Uterus (tissue), 4 donors: ENCODE results near the gene ESPL1. TPM values are rescaled to one million over a fixed set of nuclear protein-coding genes. Genes with fewer than 3 reads are reported as not detected.

Experiments used
- DNase-seq, 2 donors: peaks; one replicate each; pipeline ENCODE4 v3.0.0-alpha.2; 2019 to 2020
- H3K27ac ChIP-seq, 2 donors: fragments of 200-600 bp; sonication (generic); 1 replicate in 1 of 2; 2 replicates in 1 of 2; pipeline ENCODE4 v1.5.1; 2016 to 2018
- H3K27me3 ChIP-seq, 2 donors: fragments of 200-600 bp; sonication (generic); one replicate each; pipeline ENCODE4 v1.5.1; 2018 to 2019; ENCODE audit warnings: control low read depth in 1 of 2
- H3K36me3 ChIP-seq, 2 donors: fragments of 200-600 bp; sonication (generic); one replicate each; pipeline ENCODE4 v1.5.1; 2019; ENCODE audit warnings: control low read depth in 1 of 2
- H3K4me1 ChIP-seq, 2 donors: fragments of 200-600 bp; sonication (generic); one replicate each; pipeline ENCODE4 v1.5.1; 2018 to 2019; ENCODE audit warnings: control low read depth in 1 of 2
- H3K4me3 ChIP-seq, 2 donors: fragments of 200-600 bp; sonication (generic); 1 replicate in 1 of 2; 2 replicates in 1 of 2; pipeline ENCODE4 v1.5.1; 2018 to 2019; ENCODE audit warnings: mild to moderate bottlenecking in 1 of 2
- H3K9me3 ChIP-seq, 2 donors: fragments of 200-600 bp; sonication (generic); one replicate each; pipeline ENCODE4 v1.5.1; 2019; ENCODE audit warnings: control low read depth in 1 of 2
- POLR2A ChIP-seq, 2 donors: fragments of 450-650 bp; IDR thresholded peaks; one replicate each; pipeline ENCODE4 v1.6.1; 2016; ENCODE audit warnings: antibody characterized with exemption in 2 of 2, mild to moderate bottlenecking in 1 of 2, moderate library complexity in 1 of 2
- intact Hi-C: fragments of 100-400 bp; cut with DNase I; formaldehyde crosslinking; loops from one replicate; pipeline ENCODE4 v1.15.1; 2023; ENCODE audit warnings: low total_unique reads
- total RNA-seq, 4 donors: library from RNA; depleted of rRNA in 3 of 4; stranded (reverse); fragments of >200 nt in 3 of 4; gene quantifications; one replicate each; pipeline versions ENCODE4 v1.1.0 to v1.2.4, GENCODE V29; 2014 to 2023
- TF ChIP-seq, protein P1 (sequence below), 4 experiments: fragments of 200-600 bp in 2 of 4; fragments of 450-650 bp in 2 of 4; sonication (generic) in 2 of 4; IDR thresholded peaks; one replicate each; pipeline ENCODE4 v1.5.1; 2016 to 2019; ENCODE audit warnings: antibody characterized with exemption in 4 of 4, mild to moderate bottlenecking in 2 of 4, moderate library complexity in 1 of 4
- donor health status: DM: yes; HTN: yes; CAD: no.

Gene ESPL1
- total RNA-seq, 4 donors from 2014 or later: 0.12 to 4.5 TPM; not detected in 2

DNA sequence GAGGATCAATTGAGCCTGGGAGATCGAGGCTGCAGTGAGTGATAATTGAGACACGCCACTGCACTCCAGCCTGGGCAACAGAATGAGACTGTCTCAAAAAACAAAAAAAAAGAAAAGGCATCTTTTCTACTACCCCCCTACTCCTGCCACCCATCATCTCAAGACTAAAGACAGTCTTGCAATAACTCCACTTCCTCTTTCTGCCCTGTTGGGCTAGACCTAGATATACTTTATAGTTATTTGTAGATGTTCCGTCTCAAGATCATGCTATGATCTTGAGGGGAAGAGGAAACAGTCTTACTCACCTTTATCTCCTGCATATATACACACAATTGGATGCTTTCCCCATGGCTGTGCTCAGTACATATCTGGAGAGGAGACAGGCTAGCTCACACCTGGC, 12.1 kb upstream of the ESPL1 start:
- Histone ChIP-seq H3K9me3 (no peaks in the 10 kb centered on the region), H3K4me3 (no peak overlapping the region), H3K36me3 (no peaks in the 10 kb centered on the region), H3K27me3 (no peaks in the 10 kb centered on the region), H3K4me1 (peaks cover 0 to 17% of the 10 kb centered on the region in 2 donors), H3K27ac (no peak overlapping the region)
- intact Hi-C loops: no loop called here
- DNase-seq: no peak
- TF ChIP-seq, protein P1, sequence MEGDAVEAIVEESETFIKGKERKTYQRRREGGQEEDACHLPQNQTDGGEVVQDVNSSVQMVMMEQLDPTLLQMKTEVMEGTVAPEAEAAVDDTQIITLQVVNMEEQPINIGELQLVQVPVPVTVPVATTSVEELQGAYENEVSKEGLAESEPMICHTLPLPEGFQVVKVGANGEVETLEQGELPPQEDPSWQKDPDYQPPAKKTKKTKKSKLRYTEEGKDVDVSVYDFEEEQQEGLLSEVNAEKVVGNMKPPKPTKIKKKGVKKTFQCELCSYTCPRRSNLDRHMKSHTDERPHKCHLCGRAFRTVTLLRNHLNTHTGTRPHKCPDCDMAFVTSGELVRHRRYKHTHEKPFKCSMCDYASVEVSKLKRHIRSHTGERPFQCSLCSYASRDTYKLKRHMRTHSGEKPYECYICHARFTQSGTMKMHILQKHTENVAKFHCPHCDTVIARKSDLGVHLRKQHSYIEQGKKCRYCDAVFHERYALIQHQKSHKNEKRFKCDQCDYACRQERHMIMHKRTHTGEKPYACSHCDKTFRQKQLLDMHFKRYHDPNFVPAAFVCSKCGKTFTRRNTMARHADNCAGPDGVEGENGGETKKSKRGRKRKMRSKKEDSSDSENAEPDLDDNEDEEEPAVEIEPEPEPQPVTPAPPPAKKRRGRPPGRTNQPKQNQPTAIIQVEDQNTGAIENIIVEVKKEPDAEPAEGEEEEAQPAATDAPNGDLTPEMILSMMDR (IDR thresholded peaks at IDR 0.05): no peak
- no peak for TF ChIP-seq POLR2A (IDR thresholded peaks at IDR 0.05)

DNA sequence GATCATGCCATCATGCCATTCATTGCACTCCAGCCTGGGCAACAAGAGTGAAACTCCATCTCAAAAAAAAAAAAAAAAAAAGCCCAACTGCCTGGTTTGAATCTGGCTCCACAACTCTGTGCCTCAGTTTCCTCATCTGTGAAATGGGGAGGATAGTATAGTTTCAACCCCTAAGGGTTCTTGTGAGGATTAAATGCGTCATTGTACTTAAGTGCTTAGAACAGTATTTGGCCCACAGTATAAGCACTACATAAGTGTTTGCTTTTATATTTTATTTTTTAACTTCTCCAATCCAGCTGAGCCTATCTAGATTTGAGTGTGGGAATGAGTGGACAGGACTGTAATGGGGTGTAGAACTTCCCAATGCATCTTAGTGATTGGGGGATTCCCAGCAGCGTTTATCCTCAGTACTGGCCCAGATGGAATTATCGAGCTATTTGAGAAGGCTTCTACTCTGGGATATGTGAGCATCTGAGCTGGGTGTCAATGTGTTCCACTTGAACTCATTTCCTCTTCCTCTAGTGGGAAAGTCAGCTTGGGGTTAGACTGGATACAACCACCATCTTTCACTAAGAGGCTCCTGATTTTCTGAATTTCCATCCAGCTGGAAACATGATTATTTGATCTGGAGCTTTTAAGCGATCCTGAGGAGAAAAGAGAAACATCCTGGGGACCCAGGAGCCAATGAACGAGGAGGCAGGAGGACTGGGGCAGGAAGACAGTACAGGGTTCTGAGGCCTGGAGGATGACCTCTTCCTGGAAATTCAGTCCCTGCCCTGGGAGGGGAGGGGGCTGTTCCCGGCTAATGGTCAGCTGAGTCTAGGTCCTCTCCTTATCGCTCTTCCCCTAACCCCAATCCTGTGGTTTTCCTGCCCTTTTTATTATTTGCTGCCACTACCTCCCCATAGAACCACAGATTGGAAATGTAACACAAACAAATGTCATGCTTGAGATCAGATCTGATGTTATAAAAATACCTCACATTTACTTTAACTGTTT, 9.3 kb upstream of the ESPL1 start:
- no peaks in the 10 kb centered on the region for H3K36me3 ChIP-seq
- H3K27me3 ChIP-seq: no peaks in the 10 kb centered on the region
- no peak overlapping the region for H3K4me3 ChIP-seq
- no peaks in the 10 kb centered on the region for H3K9me3 ChIP-seq
- no peak overlapping the region for H3K27ac ChIP-seq
- peaks cover 0 to 1% of the 10 kb centered on the region in 2 donors for H3K4me1 ChIP-seq
- TF ChIP-seq, protein P1 (IDR thresholded peaks at IDR 0.05): no peak
- no peak for TF ChIP-seq POLR2A (IDR thresholded peaks at IDR 0.05)
- no peak for DNase-seq
- intact Hi-C loops: no loop called here

DNA sequence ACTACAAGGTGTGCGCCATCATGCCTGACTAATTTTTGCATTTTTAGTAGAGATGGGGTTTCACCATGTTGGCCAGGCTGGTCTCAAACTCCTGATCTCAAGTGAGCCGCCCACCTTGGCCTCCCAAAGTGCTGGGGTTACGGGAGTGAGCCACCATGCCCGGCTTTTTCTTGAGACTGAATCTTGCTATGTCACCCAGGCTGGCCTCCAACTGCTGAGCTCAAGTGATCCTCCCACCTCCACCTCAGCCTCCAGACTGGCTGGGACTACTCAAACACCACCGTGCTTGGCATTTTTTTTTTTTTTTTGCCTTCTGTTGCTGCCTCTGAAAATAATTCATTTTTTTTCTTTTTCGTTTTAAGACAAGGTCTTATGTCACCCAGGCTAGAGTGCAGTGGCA, 8.2 kb upstream of the ESPL1 start:
- Histone ChIP-seq H3K4me3 (no peak overlapping the region), H3K4me1 (no peaks in the 10 kb centered on the region), H3K27ac (no peak overlapping the region), H3K9me3 (no peaks in the 10 kb centered on the region), H3K36me3 (no peaks in the 10 kb centered on the region), H3K27me3 (no peaks in the 10 kb centered on the region)
- intact Hi-C loops: no loop called here
- TF ChIP-seq POLR2A (IDR thresholded peaks at IDR 0.05): no peak
- TF ChIP-seq, protein P1 (IDR thresholded peaks at IDR 0.05): no peak
- no peak for DNase-seq

DNA sequence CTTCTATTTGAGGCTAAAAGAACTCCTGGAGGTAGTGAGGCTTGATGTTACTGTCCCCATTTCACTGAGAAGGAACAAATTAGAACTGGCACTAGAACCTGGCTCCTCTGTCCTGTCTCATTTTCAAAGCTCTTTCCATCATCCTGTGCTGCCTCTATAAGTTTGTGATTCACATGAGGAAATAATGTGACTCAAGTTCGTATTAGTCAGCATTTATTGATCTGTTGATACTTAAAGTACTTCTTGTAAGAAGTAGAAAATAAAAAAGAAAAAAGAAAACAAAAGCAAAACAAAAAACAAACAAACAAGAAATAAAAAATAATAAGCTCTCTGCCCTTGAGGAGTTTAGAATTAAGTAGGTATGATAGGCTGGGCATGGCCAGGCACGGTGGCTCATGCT, 2.3 kb upstream of the ESPL1 start:
- no peak for DNase-seq
- no peak overlapping the region for H3K27ac ChIP-seq
- no peak for TF ChIP-seq POLR2A (IDR thresholded peaks at IDR 0.05)
- TF ChIP-seq, protein P1 (IDR thresholded peaks at IDR 0.05): no peak
- no peak overlapping the region for H3K4me3 ChIP-seq
- H3K27me3 ChIP-seq: no peaks in the 10 kb centered on the region
- H3K9me3 ChIP-seq: no peaks in the 10 kb centered on the region
- intact Hi-C loops: no loop called here
- H3K4me1 ChIP-seq: no peaks in the 10 kb centered on the region
- H3K36me3 ChIP-seq: no peaks in the 10 kb centered on the region

DNA sequence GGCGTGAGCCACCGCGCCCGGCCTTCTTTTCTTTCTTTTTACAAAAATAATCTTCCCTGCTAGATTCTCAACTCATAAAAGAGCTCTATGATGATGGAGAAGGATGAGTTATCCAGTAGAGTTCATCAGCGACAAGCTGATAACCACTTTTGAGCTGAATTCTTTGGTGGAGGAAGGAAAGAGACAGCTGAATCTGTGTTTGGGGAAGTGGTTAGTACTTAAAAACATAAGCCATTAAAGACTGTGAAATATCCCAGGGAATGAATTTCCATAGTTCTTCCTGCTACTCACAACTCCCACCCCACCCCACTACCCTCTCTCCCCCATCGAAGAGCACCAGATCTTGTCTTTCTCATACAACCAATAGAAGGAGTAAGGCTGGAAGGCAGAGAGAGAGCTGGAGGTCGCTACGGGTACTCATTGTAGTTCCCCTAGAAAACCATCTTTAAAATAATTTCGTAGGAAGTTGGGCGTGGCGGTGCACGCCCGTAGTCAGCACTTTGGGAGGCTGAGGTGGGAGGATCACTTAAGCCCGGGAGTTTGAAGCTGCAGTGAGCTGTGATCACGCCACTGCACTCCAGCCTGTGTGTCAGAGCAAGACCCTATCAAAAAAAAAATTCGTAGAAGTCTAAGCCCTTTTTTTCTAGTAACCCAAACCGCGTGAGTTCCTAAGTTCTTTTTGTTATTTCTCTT, 647 bp upstream of the ESPL1 start:
- H3K9me3 ChIP-seq: no peaks in the 10 kb centered on the region
- no peak for DNase-seq
- H3K27me3 ChIP-seq: no peaks in the 10 kb centered on the region
- no peaks in the 10 kb centered on the region for H3K36me3 ChIP-seq
- no peaks in the 10 kb centered on the region for H3K4me1 ChIP-seq
- peak overlapping the region; percentile 44 to 59 for H3K4me3 ChIP-seq
- peak overlapping the region; percentile 26 to 72 for H3K27ac ChIP-seq
- intact Hi-C loops: no loop called here
- TF ChIP-seq, protein P1 (IDR thresholded peaks at IDR 0.05): no peak
- no peak for TF ChIP-seq POLR2A (IDR thresholded peaks at IDR 0.05)
